HepG2 (cell line): ENCODE data around the gene SNPH. TPM values are rescaled to one million over a fixed set of nuclear protein-coding genes. Genes with fewer than 3 reads are reported as not detected.

Source experiments
- ATAC-seq: fragments of 200-7000 bp; cut with Tn5 transposase; 3 replicates; pipeline ENCODE4 v1.9.1; 2020; ENCODE audit warnings: mild to moderate bottlenecking, moderate library complexity
- BruUV-seq: library from RNA; stranded (reverse); fragments of 400-500 nt; replicated peaks from 2 replicates; lab custom pipeline; 2021; lab: Mats Ljungman, UMichigan
- CTCF ChIA-PET: fragments of 300-600 bp; formaldehyde crosslinking; extraction: SDS; loops from one replicate; lab custom pipeline; 2021; ENCODE audit warnings: low total read pairs, inconsistent platforms, low intra/inter-chr PET ratio; lab: Yijun Ruan, JAX
- POLR2A ChIA-PET: fragments of 350-600 bp; sonication (Branson Sonifier 250); formaldehyde crosslinking; loops from one replicate; lab custom pipeline; 2020; ENCODE audit warnings: antibody characterized with exemption, inconsistent platforms; lab: Yijun Ruan, JAX
- DNase-seq: peaks from one replicate; pipeline ENCODE4 v3.0.0-alpha.2; 2015; ENCODE audit warnings: low spot score
- FAIRE-seq: peaks from 3 replicates; lab custom pipeline; 2011; peaks lifted over from hg19 to GRCh38; lab: Jason Lieb, UNC
- H2AFZ ChIP-seq: one replicate; pipeline ENCODE4 v1.6.1; 2011; ENCODE audit warnings: low read length, inconsistent platforms
- H3K27ac ChIP-seq: fragments of 300-600 bp; 3 replicates; pipeline ENCODE4 v1.8.0; 2011; ENCODE audit warnings: mixed run types, mild to moderate bottlenecking, mixed read lengths, low read length, inconsistent platforms; ENCODE audit not compliant: insufficient read depth; ENCODE audit errors: extremely low read length
- H3K27me3 ChIP-seq, 2 experiments: fragments of 200-600 bp in 1 of 2; 2 replicates in 1 of 2; 3 replicates in 1 of 2; pipeline versions ENCODE4 v1.6.0 to v1.8.0; 2011; ENCODE audit warnings: low read length in 2 of 2, mild to moderate bottlenecking in 2 of 2, moderate library complexity in 2 of 2, inconsistent platforms in 1 of 2; ENCODE audit not compliant: insufficient read depth in 2 of 2, control insufficient read depth in 1 of 2
- H3K36me3 ChIP-seq, 2 experiments: fragments of 200-600 bp in 1 of 2; replicated peaks in 1 of 2; 2 replicates in 1 of 2; 3 replicates in 1 of 2; pipeline versions ENCODE4 v1.5.1 to v1.8.0; 2011; ENCODE audit warnings: low read length in 2 of 2, inconsistent platforms in 1 of 2; ENCODE audit not compliant: insufficient read depth in 2 of 2, control insufficient read depth in 1 of 2
- H3K4me1 ChIP-seq: 2 replicates; pipeline ENCODE4 v1.5.1; 2012; ENCODE audit warnings: low read length, inconsistent platforms; ENCODE audit not compliant: insufficient read depth
- H3K4me2 ChIP-seq: 2 replicates; pipeline ENCODE4 v1.6.0; 2011; ENCODE audit warnings: low read depth, low read length, inconsistent platforms
- H3K4me3 ChIP-seq, 3 experiments: fragments of 200-600 bp in 1 of 3; sonication (generic), shearing (Covaris generic) in 1 of 3; replicated peaks in 1 of 3; 2 replicates each; pipeline ENCODE4 v1.5.1; 2011 to 2016; ENCODE audit warnings: low read length in 3 of 3, inconsistent platforms in 2 of 3, low read depth in 2 of 3, mild to moderate bottlenecking in 2 of 3, control low read depth in 1 of 3, mixed read lengths in 1 of 3; ENCODE audit not compliant: insufficient read depth in 1 of 3
- H3K79me2 ChIP-seq: one replicate; pipeline ENCODE4 v1.6.1; 2011; ENCODE audit warnings: low read length, inconsistent platforms; ENCODE audit not compliant: insufficient read depth
- H3K9ac ChIP-seq: 2 replicates; pipeline ENCODE4 v1.6.0; 2011; ENCODE audit warnings: mild to moderate bottlenecking, low read depth, low read length, inconsistent platforms; ENCODE audit not compliant: insufficient read depth
- H3K9me3 ChIP-seq: 2 replicates; pipeline ENCODE4 v1.5.1; 2012; ENCODE audit warnings: mild to moderate bottlenecking, low read length
- H4K20me1 ChIP-seq: 2 replicates; pipeline ENCODE4 v1.6.0; 2011; ENCODE audit warnings: inconsistent platforms, mild to moderate bottlenecking, low read length, moderate library complexity; ENCODE audit not compliant: insufficient read depth
- FOXA3 ChIP-seq: IDR thresholded peaks from 2 replicates; pipeline ENCODE4 v1.6.1; 2016; ENCODE audit warnings: missing genetic modification reagents, missing compliant biosample characterization
- SOX13 ChIP-seq, 3 experiments: fragments of 450-650 bp in 1 of 3; sonication (generic) in 1 of 3; formaldehyde crosslinking in 1 of 3; IDR thresholded peaks in 2 of 3; conservative IDR thresholded peaks in 1 of 3; 2 replicates each; pipeline versions ENCODE4 v1.5.0 to v1.6.1; 2016 to 2020; ENCODE audit warnings: antibody characterized with exemption in 1 of 3, mild to moderate bottlenecking in 1 of 3, missing compliant biosample characterization in 1 of 3, missing genetic modification reagents in 1 of 3, moderate library complexity in 1 of 3
- SRY ChIP-seq: sonication (generic); formaldehyde crosslinking; IDR thresholded peaks from 2 replicates; pipeline ENCODE4 v1.8.0; 2022; ENCODE audit warnings: mild to moderate bottlenecking, missing genetic modification reagents
- WGBS: methylation state at CpG from one replicate; pipeline ENCODE4 v1.1.6; 2017; ENCODE audit warnings: low lambda C conversion rate; 5-methylcytosine and 5-hydroxymethylcytosine counted together
- in situ Hi-C: cut with HindIII; loops from 2 replicates; pipeline ENCODE4 v1.10.0; 2017; ENCODE audit warnings: low pct_unique_long_range_greater_than_20kb; ENCODE audit not compliant: extremely low pct_ligation_motif_present
- intact Hi-C: fragments of 100-400 bp; cut with micrococcal nuclease; formaldehyde crosslinking; loops from one replicate; pipeline ENCODE4 v1.10.0; 2022; ENCODE audit not compliant: unreplicated experiment
- polyA plus RNA-seq, 8 experiments: library from polyadenylated mRNA; depleted of rRNA in 3 of 8; stranded (reverse) in 7 of 8; unstranded in 1 of 8; fragments of >200 nt; fragmentation: Illumina TruSeq in 4 of 8; extraction: Trizol in 4 of 8; gene quantifications; 2 replicates each; pipeline versions ENCODE4 v1.2.1 to v1.2.3, GENCODE V29; 2011 to 2016; ENCODE audit warnings: low read depth in 4 of 8, missing spikeins in 1 of 8, mixed read lengths in 1 of 8; ENCODE audit not compliant: insufficient read depth in 1 of 8
- total RNA-seq, 5 experiments: library from RNA; depleted of rRNA; stranded (reverse); fragments of >200 nt; fragmentation: Illumina TruSeq; extraction: Trizol; gene quantifications; 2 replicates each; pipeline ENCODE4 v1.2.3, GENCODE V29; 2016; ENCODE audit warnings: low read depth in 1 of 5
- TF ChIP-seq, protein P1 (sequence below): sonication (generic); formaldehyde crosslinking; IDR thresholded peaks from 2 replicates; pipeline ENCODE4 v1.4.0; 2020; ENCODE audit warnings: missing genetic modification reagents

SNPH gene
- total and polyA plus RNA-seq, 2 of the 13 experiments (the other 11 are each of a cell fraction or from before 2014, with no cell fraction given), result 0.09 TPM; not detected in 1

DNA sequence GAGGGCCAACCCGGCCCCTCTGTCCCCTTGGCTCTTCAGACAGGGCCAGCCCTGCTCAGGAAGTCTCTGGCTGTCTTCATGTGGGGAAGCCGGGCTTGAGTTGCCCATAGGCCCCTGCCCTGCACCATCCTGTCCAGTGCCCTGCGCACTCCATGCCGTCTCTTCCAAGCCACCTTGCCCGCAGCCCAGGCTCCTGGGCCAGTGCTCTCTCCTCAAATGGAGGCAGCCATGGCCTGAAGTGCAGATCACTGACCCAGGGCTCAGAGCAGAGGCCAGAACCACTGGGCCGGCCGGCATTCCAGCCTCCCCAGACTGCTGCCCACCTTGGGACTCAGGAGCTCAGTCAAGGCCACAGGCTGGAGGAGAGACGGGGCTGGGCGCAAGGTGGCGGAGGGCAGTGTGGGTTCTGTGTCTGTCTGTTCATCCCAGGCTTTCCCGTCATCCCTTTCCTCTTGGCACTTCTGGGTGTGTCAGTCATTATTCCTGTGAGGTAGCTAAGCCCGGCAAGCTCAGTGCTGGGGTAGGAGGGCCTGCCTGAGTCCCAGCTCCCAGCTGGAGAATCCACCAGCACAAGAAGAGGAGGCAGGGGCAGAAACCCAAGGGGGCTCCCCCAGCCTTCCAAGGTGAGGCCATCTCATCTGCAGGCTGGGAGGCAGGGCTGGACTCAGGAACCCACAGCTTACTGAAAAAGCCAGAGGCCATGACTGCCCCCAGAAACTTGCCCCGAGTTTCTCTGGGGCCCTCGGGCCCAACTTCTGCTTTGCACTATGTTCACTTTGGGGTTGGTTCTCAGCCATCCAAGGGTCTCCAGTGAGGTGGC is 40.4 kb downstream of the SNPH start:
- ChIA-PET POLR2A (interaction anchor here (0.9 kb wide), 1 partner anchor 19 kb away, joined by 4 read pairs; no protein-coding TSS in a partner anchor), CTCF (no interaction called here)
- no peaks in the 10 kb centered on the region for H3K36me3 ChIP-seq
- H3K9ac ChIP-seq, result no peak overlapping the region
- no peaks in the 10 kb centered on the region for H3K4me1 ChIP-seq
- intact Hi-C loops, result no loop called here
- H3K79me2 ChIP-seq, result no peaks in the 10 kb centered on the region
- 46% methylated on average over 9 of the region's 14 CpGs for WGBS
- no peak overlapping the region for H2AFZ ChIP-seq
- no peak for DNase-seq
- no peak for TF ChIP-seq SOX13 (IDR thresholded peaks at IDR 0.05)
- no peak for TF ChIP-seq SOX13 (CRISPR knock-in tag; conservative IDR thresholded peaks at IDR 0.05 in 1 of 2, IDR thresholded peaks at IDR 0.05 in 1 of 2)
- TF ChIP-seq, protein P1, sequence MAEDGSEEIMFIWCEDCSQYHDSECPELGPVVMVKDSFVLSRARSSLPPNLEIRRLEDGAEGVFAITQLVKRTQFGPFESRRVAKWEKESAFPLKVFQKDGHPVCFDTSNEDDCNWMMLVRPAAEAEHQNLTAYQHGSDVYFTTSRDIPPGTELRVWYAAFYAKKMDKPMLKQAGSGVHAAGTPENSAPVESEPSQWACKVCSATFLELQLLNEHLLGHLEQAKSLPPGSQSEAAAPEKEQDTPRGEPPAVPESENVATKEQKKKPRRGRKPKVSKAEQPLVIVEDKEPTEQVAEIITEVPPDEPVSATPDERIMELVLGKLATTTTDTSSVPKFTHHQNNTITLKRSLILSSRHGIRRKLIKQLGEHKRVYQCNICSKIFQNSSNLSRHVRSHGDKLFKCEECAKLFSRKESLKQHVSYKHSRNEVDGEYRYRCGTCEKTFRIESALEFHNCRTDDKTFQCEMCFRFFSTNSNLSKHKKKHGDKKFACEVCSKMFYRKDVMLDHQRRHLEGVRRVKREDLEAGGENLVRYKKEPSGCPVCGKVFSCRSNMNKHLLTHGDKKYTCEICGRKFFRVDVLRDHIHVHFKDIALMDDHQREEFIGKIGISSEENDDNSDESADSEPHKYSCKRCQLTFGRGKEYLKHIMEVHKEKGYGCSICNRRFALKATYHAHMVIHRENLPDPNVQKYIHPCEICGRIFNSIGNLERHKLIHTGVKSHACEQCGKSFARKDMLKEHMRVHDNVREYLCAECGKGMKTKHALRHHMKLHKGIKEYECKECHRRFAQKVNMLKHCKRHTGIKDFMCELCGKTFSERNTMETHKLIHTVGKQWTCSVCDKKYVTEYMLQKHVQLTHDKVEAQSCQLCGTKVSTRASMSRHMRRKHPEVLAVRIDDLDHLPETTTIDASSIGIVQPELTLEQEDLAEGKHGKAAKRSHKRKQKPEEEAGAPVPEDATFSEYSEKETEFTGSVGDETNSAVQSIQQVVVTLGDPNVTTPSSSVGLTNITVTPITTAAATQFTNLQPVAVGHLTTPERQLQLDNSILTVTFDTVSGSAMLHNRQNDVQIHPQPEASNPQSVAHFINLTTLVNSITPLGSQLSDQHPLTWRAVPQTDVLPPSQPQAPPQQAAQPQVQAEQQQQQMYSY (CRISPR knock-in tag), result peak; percentile 93
- TF ChIP-seq FOXA3 (CRISPR knock-in tag), result no peak
- TF ChIP-seq SRY (CRISPR knock-in tag), result 0 out of 2 replicates have a peak, but pooled peaks have one; percentile 21
- TF ChIP-seq, all 625 proteins: peak for 2
- FAIRE-seq, result no peak
- no peaks in the 10 kb centered on the region for H4K20me1 ChIP-seq
- no peaks in the 10 kb centered on the region for H3K9me3 ChIP-seq
- H3K4me3 ChIP-seq, result no peak overlapping the region
- no peak overlapping the region for H3K4me2 ChIP-seq
- H3K27me3 ChIP-seq, result peaks cover 10 to 40% of the 10 kb centered on the region in 2 experiments; a peak in 4 of 5 replicates
- in situ Hi-C loops, result no loop called here
- no TSS peak for BruUV-seq
- no peak for ATAC-seq
- no peak overlapping the region for H3K27ac ChIP-seq
